ENCODE measurements around the gene PARD3B. TPM values are rescaled to one million over a fixed set of nuclear protein-coding genes. Genes with fewer than 3 reads are reported as not detected.

Gene PARD3B
- total RNA-seq, 1 experiment from 2014 or later: 7.6 TPM

DNA sequence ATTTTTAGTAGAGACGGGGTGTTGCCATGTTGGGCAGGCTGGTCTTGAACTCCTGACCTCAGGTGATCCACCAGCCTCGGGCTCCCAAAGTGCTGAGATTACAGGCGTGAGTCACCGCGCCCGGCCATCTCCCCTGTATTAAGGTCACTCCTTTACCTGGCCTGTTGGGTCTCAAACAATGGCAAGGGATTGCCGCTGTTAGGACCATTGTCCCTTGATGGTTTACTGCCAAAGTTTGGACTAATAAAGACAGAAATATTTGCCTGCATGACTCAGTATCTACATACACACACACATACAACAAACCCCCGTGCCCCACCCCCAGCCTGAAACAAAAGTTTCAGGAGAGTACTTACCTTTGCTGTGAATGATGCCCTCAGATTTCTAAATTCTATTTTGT is 16.5 kb downstream of the PARD3B start:
- peaks cover 9% of the 10 kb centered on the region for H3K9me3 ChIP-seq (ENCODE audit: insufficient read depth, low read depth)
- H3F3A ChIP-seq (ENCODE audit: insufficient read depth, low read depth): no peaks in the 10 kb centered on the region
- CTCF ChIA-PET: no interaction called here
- H3K9me2 ChIP-seq (ENCODE audit: insufficient read depth): no peaks in the 10 kb centered on the region
- no peaks in the 10 kb centered on the region for H3K27me3 ChIP-seq (ENCODE audit: insufficient read depth, low read depth)
- no peaks in the 10 kb centered on the region for H3K36me3 ChIP-seq (ENCODE audit: low read depth)
- no TSS peak for BruUV-seq (replicated peaks)
- H3K4me1 ChIP-seq (replicated peaks; ENCODE audit: insufficient read depth): no peaks in the 10 kb centered on the region
- H3K79me2 ChIP-seq (ENCODE audit: low read depth): no peaks in the 10 kb centered on the region
- intact Hi-C loops (cut with micrococcal nuclease; ENCODE audit: unreplicated experiment): no loop called here
- H2AFZ ChIP-seq: no peak overlapping the region
- POLR2A ChIA-PET (ENCODE audit: unreplicated experiment): no interaction called here
- DNase-seq: peak in 1 of 2 experiments; percentile 59
- no peaks in the 10 kb centered on the region for H4K20me1 ChIP-seq (ENCODE audit: insufficient read depth)
- no peak overlapping the region for H3K27ac ChIP-seq
- TF ChIP-seq, protein P1, sequence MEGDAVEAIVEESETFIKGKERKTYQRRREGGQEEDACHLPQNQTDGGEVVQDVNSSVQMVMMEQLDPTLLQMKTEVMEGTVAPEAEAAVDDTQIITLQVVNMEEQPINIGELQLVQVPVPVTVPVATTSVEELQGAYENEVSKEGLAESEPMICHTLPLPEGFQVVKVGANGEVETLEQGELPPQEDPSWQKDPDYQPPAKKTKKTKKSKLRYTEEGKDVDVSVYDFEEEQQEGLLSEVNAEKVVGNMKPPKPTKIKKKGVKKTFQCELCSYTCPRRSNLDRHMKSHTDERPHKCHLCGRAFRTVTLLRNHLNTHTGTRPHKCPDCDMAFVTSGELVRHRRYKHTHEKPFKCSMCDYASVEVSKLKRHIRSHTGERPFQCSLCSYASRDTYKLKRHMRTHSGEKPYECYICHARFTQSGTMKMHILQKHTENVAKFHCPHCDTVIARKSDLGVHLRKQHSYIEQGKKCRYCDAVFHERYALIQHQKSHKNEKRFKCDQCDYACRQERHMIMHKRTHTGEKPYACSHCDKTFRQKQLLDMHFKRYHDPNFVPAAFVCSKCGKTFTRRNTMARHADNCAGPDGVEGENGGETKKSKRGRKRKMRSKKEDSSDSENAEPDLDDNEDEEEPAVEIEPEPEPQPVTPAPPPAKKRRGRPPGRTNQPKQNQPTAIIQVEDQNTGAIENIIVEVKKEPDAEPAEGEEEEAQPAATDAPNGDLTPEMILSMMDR (conservative IDR thresholded peaks at IDR 0.05): no peak
- TF ChIP-seq EZH2 (IDR thresholded peaks at IDR 0.05; ENCODE audit: low read depth): no peak
- no peak overlapping the region for H3K4me2 ChIP-seq
- no peak overlapping the region for H3K4me3 ChIP-seq

DNA sequence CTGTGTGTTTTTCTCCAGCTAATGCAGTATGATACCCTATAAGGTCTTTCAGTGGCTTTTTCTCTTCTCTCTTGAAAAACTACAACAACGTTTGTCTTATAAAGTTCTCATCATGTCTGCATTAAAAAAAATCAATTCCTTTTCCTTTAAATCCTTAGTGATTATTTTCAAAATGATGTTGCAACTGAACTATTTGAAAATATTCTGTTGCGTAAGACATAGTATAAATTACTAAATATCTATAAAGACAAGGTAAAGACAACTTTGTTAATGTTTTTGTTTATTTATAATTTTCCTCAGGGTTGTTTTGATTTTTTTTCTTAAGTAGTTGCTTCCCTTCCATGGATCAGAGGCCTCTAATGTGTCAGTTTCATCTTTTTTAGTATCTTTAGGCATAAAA is 21.2 kb downstream of the PARD3B start:
- no peaks in the 10 kb centered on the region for H3K36me3 ChIP-seq (ENCODE audit: low read depth)
- DNase-seq: no peak
- no peaks in the 10 kb centered on the region for H3K4me1 ChIP-seq (replicated peaks; ENCODE audit: insufficient read depth)
- no peak overlapping the region for H3K27ac ChIP-seq
- TF ChIP-seq, protein P1 (conservative IDR thresholded peaks at IDR 0.05): no peak
- no peak for TF ChIP-seq EZH2 (IDR thresholded peaks at IDR 0.05; ENCODE audit: low read depth)
- H3K9me3 ChIP-seq (ENCODE audit: insufficient read depth, low read depth): no peaks in the 10 kb centered on the region
- CTCF ChIA-PET: no interaction called here
- no peak overlapping the region for H3K4me3 ChIP-seq
- POLR2A ChIA-PET (ENCODE audit: unreplicated experiment): no interaction called here
- H3F3A ChIP-seq (ENCODE audit: insufficient read depth, low read depth): no peaks in the 10 kb centered on the region
- H3K79me2 ChIP-seq (ENCODE audit: low read depth): no peaks in the 10 kb centered on the region
- BruUV-seq (replicated peaks): no TSS peak
- no peak overlapping the region for H2AFZ ChIP-seq
- no peaks in the 10 kb centered on the region for H4K20me1 ChIP-seq (ENCODE audit: insufficient read depth)
- no peaks in the 10 kb centered on the region for H3K9me2 ChIP-seq (ENCODE audit: insufficient read depth)
- no peaks in the 10 kb centered on the region for H3K27me3 ChIP-seq (ENCODE audit: insufficient read depth, low read depth)
- intact Hi-C loops (cut with micrococcal nuclease; ENCODE audit: unreplicated experiment): no loop called here
- H3K4me2 ChIP-seq: no peak overlapping the region

DNA sequence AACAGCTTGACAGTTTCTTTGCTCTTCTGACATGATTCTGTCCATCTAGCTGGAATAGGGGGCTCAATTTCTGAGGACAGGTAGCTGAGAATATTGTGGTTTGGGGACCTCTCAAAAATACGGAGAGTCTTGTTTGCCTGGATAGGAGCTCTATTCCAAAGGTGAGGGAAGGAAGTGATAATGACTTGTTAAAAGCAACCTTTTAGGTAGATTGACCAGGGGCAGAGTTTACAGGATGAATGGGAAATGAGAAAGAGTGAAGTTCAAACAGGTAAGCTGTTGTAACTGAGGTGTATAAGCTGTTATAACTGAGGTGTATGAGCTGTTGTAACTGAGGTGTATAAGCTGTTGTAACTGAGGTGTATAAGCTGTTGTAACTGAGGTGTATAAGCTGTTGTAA is 25.1 kb downstream of the PARD3B start:
- CTCF ChIA-PET: no interaction called here
- TF ChIP-seq, protein P1 (conservative IDR thresholded peaks at IDR 0.05): no peak
- no peak for TF ChIP-seq EZH2 (IDR thresholded peaks at IDR 0.05; ENCODE audit: low read depth)
- Histone ChIP-seq H3K4me3 (no peak overlapping the region), H3K36me3 (ENCODE audit: low read depth) (no peaks in the 10 kb centered on the region), H3K9me2 (ENCODE audit: insufficient read depth) (no peaks in the 10 kb centered on the region), H3K27ac (no peak overlapping the region), H3K79me2 (ENCODE audit: low read depth) (no peaks in the 10 kb centered on the region), H3K4me1 (replicated peaks; ENCODE audit: insufficient read depth) (no peaks in the 10 kb centered on the region), H3K9me3 (ENCODE audit: insufficient read depth, low read depth) (no peaks in the 10 kb centered on the region), H2AFZ (no peak overlapping the region), H3K27me3 (ENCODE audit: insufficient read depth, low read depth) (no peaks in the 10 kb centered on the region), H4K20me1 (ENCODE audit: insufficient read depth) (no peaks in the 10 kb centered on the region), H3K4me2 (no peak overlapping the region), H3F3A (ENCODE audit: insufficient read depth, low read depth) (no peaks in the 10 kb centered on the region)
- BruUV-seq (replicated peaks): no TSS peak
- DNase-seq: no peak
- intact Hi-C loops (cut with micrococcal nuclease; ENCODE audit: unreplicated experiment): no loop called here
- POLR2A ChIA-PET (ENCODE audit: unreplicated experiment): no interaction called here

All from PC-9 (cell line).